ENCODE results near the gene CALHM4.

- no peak for TF ChIP-seq CTCF (IDR thresholded peaks at IDR 0.05; ENCODE audit: insufficient read depth, low read length, poor library complexity, severe bottlenecking)
- TF ChIP-seq EZH2phosphoT487 (conservative IDR thresholded peaks at IDR 0.05; ENCODE audit: low read length) = no peak
Observed at GRCh38 chr6:116508527-116508926, 45.0 kb upstream of the CALHM4 start.

Measured in SU-DHL-6 (cell line).